ENCODE data around the gene PDE10A.

The PDE10A gene

GRCh38 chr6:165662749-165663376 lies at the start of gene PDE10A:
PDE10A (minus strand) TSS chr6:165663241; CDS start chr6:165662811, 430 bp downstream.
- no peak for DNase-seq

GRCh38 chr6:165708985-165709576 lies 46.0 kb upstream of the PDE10A start:
- DNase-seq: no peak

GRCh38 chr6:165707067-165707853 lies 44.2 kb upstream of the PDE10A start:
- DNase-seq: no peak

GRCh38 chr6:165705941-165706340 lies 42.9 kb upstream of the PDE10A start:
- no peak for DNase-seq

DNA sequence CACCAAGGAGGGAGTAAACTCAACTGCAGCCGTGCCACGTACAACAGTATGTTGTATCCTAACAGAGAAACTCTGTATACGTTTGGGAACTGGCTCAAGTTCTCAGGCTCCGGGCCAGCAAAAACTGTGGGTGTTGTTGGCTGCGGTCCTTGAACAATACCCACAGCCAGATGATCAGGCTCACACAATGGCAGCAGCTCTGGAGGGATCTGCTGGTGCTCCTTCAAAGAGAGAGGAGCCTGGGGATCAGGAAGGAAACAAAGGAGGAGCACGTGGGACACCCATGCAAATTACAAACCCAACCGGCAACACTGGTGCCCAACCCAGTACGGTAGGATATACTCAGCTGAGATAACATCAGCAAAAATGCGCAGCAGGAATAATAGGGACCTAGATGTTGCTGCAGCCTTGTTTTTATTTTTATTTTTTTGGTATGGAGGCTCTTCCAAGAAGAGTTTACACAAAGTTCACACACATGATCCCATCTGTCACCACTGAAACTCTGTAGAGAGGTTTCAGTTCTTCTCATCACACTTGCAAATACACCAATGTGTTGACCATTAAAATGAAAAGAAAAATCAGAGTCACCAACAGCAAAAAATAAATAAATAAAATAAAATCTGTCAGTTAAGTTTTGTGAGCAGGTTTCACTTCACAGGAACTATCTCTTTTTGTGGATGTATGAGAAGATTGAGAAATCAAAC lies 41.2 kb upstream of the PDE10A start:
- no peak for DNase-seq

DNA sequence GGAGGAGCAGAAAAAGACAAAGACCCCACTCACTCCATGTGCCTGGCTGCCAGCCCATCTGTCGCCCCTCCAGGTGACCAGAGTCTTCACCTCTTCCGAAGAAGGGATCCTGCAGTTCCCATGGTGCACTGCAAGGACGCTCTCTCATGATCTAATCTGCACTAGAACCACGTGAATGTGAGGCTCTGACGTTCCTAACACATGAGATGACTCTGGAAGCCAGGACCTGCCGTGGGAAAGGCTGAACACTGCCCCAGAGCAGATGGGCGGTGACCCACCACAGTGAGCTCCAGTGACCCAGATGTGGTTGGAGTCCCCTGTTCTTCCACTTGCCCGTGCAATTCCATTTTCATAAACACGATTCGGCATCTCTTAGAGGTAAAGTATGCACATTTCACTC lies 39.6 kb upstream of the PDE10A start:
- DNase-seq: no peak

DNA sequence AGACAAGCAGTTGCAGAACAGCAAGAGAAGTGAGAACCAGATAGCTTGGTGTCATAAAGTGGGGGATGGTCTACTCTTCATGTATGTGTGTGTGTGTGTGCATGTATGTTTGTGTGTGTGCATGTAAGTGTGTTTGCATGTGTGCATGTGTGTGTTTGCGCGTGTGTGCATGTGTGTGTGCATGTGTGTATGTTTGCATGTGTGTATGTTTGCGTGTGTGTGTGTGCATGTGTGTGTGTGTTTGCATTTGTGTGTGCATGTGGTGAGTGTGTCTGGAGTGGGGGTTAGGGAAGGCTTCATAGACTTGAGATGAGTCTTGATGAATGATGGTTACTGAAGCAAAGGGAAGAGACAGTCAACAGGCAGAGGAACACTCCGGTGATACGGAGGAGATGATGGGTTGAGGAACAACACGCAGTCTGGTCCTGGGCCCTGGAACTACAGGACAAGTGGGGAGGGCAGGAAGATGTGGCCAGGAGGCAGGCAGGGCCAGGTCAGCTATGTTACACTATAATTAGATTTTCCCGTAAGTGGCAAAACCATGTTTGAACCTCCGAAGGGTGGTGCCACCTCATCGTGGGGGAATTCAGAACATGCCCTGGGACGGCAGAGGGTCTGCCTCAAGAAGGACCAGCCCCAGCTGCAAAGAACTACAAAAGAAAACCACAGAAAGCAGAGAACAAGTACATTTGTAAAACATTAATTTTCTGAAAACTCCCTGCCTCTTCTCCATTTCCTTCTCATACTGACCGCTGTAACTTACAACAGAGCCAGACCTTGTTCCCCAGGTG lies 38.7 kb upstream of the PDE10A start:
- DNase-seq: no peak

- DNase-seq: no peak
Observed at GRCh38 chr6:165701005-165701404, 38.0 kb upstream of the PDE10A start.

DNA sequence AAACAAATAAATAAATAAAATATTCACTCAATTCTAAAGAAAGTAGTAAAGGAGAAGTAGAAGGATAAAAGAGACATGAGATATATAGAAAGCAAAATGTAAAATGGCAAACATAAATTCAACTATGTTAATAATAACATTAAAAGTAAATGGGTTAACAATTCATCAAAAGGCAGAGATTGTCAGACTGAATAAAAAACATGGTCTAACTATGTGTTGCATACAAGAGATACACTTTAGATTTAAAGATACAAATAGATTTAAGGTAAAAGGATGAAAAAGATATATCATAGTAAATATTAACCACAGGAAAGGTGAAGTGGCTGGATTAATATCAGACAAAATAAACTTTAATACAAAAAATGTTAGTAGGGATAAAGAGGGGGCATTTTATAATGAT lies 35.8 kb upstream of the PDE10A start:
- no peak for DNase-seq

- no peak for DNase-seq
Observed at GRCh38 chr6:165697171-165697570, 34.1 kb upstream of the PDE10A start.

- no peak for DNase-seq
Observed at GRCh38 chr6:165695722-165696515, 32.9 kb upstream of the PDE10A start.

GRCh38 chr6:165694296-165694695 lies 31.3 kb upstream of the PDE10A start:
- DNase-seq: no peak

DNA sequence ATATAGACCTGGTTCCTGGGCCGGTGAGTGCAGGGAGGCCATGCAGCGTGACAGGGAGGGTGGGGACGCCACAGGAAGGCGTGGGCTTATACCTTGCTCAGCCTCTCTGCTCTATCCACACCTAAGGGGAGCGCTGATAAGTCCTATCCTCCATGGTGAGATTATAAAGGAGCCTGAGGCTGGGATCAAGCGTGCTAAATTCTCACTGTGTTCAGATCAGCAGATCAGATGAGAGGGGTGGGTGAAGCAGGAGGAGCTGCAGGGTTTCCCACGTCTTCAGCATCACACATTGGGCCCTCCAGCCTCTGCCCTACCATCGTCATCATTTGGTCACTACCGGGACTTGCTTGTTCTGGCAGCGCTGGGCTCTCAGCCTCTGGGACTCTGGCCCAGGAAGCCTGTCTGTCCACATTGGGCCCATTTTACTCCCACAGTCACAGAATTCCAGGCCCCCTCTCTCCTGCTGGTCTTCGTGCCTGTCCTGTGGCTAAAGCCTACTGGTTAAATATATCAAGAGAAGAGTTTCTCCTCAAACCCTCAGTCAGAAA lies 29.1 kb upstream of the PDE10A start:
- DNase-seq: no peak

DNA sequence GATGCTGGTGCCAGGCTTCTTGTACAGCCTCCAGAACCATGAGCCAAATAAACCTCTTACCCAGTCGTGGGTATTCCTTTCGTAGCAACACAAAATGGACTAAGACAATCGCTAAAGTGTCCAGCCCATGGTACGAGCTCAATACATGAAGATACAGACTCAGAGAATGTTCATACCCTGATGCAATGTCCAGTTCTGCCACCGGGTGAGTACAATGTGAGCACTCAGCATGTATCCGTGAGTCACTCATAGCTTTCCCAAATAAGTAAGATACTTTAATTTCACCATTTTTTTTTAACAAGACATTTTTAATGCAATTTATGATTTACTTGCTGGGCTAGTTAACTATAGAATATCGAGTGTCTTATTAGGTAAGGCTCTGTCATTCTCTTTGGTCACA lies 26.7 kb upstream of the PDE10A start:
- DNase-seq: no peak

DNA sequence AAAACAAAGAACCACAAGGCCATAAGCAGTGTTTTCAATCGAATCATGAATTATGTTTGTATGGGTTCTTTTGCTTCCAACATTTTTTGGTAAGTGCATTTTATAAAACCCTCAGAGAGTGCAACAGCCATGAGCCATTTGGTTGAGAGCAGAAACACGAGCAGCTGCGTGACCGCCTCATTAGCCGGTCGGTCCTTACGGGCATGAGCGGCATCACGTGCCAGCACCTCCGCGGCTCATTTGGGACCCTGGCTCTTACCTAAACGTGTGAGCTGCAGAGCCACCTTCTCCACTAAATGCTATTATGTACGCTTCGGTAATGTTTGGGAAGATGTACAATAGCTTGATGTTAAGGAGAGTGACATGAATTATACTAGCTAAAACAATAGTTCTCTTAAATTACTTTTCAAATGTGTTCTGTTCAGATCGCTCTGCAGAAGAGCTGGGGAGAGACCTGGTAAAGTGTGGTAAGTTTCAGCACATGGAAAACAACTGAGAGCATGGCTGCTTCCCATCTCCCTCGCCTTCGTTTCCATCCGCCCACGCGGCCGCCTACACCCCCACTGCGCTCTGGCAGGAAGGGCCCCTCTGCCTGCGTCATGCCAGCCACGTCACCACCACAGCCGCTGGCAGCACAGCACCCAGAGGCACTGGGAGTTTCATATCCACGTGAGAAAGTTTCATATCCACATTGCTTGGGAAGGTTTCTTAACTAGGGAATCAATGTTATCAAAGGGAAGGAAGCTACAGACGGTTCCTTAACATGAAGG lies 23.7 kb upstream of the PDE10A start:
- no peak for DNase-seq

- no peak for DNase-seq
Observed at GRCh38 chr6:165685302-165685701, 22.3 kb upstream of the PDE10A start.

- DNase-seq: no peak
Observed at GRCh38 chr6:165684333-165684732, 21.3 kb upstream of the PDE10A start.

GRCh38 chr6:165680975-165681374 lies 17.9 kb upstream of the PDE10A start:
- DNase-seq: no peak

DNA sequence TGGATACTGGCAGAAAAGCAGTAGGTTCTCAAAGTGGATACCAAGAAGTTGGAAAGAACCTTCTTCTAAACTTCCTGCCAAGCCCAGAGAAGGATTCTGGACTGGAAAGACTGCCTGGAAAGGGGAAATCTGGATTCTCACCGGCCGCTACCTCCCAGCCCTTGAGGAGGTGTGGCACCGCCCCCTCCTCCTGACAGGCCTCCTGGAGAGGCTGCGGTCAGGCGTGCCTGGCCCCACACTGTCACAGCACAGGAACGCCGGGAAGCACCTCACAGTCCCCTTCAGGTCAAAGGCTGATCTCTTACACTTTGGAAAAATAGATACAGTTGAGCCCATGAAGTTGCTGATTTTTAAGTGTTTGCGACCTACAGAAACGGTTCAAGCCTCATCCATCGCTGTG lies 16.3 kb upstream of the PDE10A start:
- no peak for DNase-seq

DNA sequence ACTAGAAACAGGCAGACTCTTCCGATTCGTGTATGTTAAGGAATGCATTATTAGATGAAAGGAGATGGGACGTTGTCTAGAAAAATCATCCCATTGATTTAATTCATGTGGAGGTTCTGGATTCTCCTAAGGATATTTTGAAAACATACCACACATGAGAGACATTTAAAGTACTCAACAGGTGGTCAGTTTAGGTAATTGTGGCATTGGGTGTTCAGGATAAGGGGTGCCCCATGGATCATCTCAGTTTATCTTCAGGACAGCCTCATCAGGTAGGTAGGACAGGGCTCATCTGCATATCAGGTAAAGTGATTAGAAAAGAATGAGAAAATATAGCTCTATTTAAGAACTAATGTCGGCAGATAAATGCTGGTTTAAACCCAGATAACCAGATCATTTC lies 15.9 kb upstream of the PDE10A start:
- no peak for DNase-seq

DNA sequence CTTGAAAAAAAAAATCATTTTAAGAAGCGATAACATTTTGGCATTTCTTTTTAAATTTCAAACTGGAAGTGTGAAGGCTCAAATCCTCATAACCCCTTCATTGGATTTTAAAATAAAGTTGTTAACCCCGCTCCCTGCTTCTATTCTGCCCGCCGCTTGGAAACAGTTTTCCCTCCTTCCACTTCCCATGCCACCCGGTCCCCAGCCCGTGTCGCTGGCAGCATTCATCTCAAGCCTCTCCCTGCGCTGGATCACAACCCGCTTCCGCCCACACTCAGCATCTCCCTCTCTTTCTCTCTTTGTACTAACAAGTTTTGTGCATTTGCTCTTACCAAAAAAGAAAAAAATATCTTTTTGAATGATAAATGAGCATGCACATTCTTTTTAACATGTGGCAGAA lies 15.4 kb upstream of the PDE10A start:
- DNase-seq: no peak
